ENCODE results near the gene KDM4F.

DNA sequence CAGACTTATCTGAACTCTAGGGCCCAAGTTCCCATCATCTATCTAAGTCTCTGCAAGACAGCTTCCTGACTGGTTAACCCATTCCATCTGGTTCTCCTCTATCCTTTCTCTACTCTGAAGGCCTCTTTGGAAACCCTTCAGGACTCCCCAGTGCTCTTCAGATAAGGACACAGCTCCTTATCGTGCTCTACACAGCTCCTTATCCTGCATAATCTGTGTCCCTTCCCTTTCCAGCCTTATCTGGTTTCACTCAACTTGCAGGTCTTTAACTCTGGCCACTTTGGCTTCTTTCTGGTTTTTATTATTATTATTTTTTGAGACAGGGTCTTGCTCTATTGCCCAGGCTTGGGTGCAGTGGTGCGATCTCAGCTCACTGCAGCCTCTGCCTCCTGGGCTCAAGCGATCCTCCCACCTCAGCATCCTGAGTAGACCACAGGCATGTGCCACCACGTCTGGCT is 51.0 kb downstream of the KDM4F start:
- TF ChIP-seq, protein P1, sequence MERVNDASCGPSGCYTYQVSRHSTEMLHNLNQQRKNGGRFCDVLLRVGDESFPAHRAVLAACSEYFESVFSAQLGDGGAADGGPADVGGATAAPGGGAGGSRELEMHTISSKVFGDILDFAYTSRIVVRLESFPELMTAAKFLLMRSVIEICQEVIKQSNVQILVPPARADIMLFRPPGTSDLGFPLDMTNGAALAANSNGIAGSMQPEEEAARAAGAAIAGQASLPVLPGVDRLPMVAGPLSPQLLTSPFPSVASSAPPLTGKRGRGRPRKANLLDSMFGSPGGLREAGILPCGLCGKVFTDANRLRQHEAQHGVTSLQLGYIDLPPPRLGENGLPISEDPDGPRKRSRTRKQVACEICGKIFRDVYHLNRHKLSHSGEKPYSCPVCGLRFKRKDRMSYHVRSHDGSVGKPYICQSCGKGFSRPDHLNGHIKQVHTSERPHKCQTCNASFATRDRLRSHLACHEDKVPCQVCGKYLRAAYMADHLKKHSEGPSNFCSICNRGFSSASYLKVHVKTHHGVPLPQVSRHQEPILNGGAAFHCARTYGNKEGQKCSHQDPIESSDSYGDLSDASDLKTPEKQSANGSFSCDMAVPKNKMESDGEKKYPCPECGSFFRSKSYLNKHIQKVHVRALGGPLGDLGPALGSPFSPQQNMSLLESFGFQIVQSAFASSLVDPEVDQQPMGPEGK (CRISPR knock-in tag; IDR thresholded peaks at IDR 0.05; ENCODE audit: borderline replicate concordance): no peak
- no peak for TF ChIP-seq ZNF565 (CRISPR knock-in tag; conservative IDR thresholded peaks at IDR 0.05; ENCODE audit: low read depth)
